SU-DHL-6 (cell line): ENCODE data around the gene STIL.

Experiments
- H2AFZ ChIP-seq: fragments of 200-600 bp; sonication (generic); 2 replicates; pipeline ENCODE4 v1.6.1; 2014; ENCODE audit warnings: low read depth, mild to moderate bottlenecking, moderate library complexity, mixed read lengths, antibody characterized with exemption, low read length; ENCODE audit not compliant: severe bottlenecking
- H3F3A ChIP-seq: fragments of 200-600 bp; shearing (Covaris generic); 2 replicates; pipeline ENCODE4 v1.6.0; 2016; ENCODE audit warnings: antibody characterized with exemption, mild to moderate bottlenecking; ENCODE audit not compliant: insufficient read depth
- H3K27ac ChIP-seq: fragments of 200-600 bp; sonication (generic); 2 replicates; pipeline ENCODE4 v1.5.1; 2016; ENCODE audit warnings: low read depth, mild to moderate bottlenecking, low read length, moderate library complexity, mixed read lengths
- H3K27me3 ChIP-seq: fragments of 200-600 bp; sonication (generic), shearing (Covaris generic); 2 replicates; pipeline ENCODE4 v1.6.0; 2014; ENCODE audit warnings: mild to moderate bottlenecking, low read length
- H3K36me3 ChIP-seq: fragments of 200-600 bp; sonication (generic); 2 replicates; pipeline ENCODE4 v1.6.1; 2014; ENCODE audit warnings: mild to moderate bottlenecking, low read length, mixed read lengths
- H3K4me2 ChIP-seq: fragments of 300-600, 200-600 bp; shearing (Covaris generic), sonication (generic); 2 replicates; pipeline ENCODE4 v1.6.0; 2014; ENCODE audit warnings: low read length, low read depth, mild to moderate bottlenecking; ENCODE audit not compliant: poor library complexity, severe bottlenecking
- H3K4me3 ChIP-seq: fragments of 200-600 bp; sonication (generic); 2 replicates; pipeline ENCODE4 v1.5.1; 2014; ENCODE audit warnings: antibody characterized with exemption, low read length, mild to moderate bottlenecking, mixed read lengths; ENCODE audit not compliant: insufficient read depth, poor library complexity, severe bottlenecking
- H3K79me2 ChIP-seq: fragments of 200-600 bp; sonication (generic); 2 replicates; pipeline ENCODE4 v1.6.1; 2014; ENCODE audit warnings: mild to moderate bottlenecking, low read length, moderate library complexity; ENCODE audit not compliant: insufficient read depth
- H3K9ac ChIP-seq: fragments of 200-600 bp; sonication (generic); 2 replicates; pipeline ENCODE4 v1.7.0; 2014; ENCODE audit warnings: mild to moderate bottlenecking, low read length
- H3K9me2 ChIP-seq: fragments of 200-600 bp; sonication (generic); replicated peaks from 2 replicates; pipeline ENCODE4 v1.6.1; 2014; ENCODE audit warnings: low read length; ENCODE audit not compliant: insufficient read depth
- H3K9me3 ChIP-seq: fragments of 200-600 bp; sonication (generic); 2 replicates; pipeline ENCODE4 v1.6.1; 2014; ENCODE audit warnings: low read length, mixed read lengths; ENCODE audit not compliant: insufficient read depth
- H4K20me1 ChIP-seq: fragments of 200-600 bp; sonication (generic); 2 replicates; pipeline ENCODE4 v1.6.1; 2014; ENCODE audit warnings: low read depth, mild to moderate bottlenecking, antibody characterized with exemption, low read length, moderate library complexity, mixed read lengths
- CTCF ChIP-seq: fragments of 200-600 bp; sonication (generic); IDR thresholded peaks from one replicate; pipeline ENCODE4 v1.5.1; 2017; ENCODE audit warnings: antibody characterized with exemption, mild to moderate bottlenecking, low read length, moderate library complexity; ENCODE audit not compliant: insufficient read depth, poor library complexity, severe bottlenecking
- EZH2phosphoT487 ChIP-seq: fragments of 200-600 bp; sonication (generic), shearing (Covaris generic); conservative IDR thresholded peaks from 2 replicates; pipeline ENCODE4 v1.6.1; 2018; ENCODE audit warnings: mild to moderate bottlenecking, antibody characterized with exemption, low read length, moderate library complexity, mixed read lengths

STIL gene

GRCh38 chr1:47219590-47220220 is 94.2 kb downstream of the STIL start:
- no peak for TF ChIP-seq EZH2phosphoT487
- TF ChIP-seq CTCF = no peak
- Histone ChIP-seq H2AFZ (no peak overlapping the region), H3K4me2 (no peak overlapping the region), H3K9ac (no peak overlapping the region), H4K20me1 (no peaks in the 10 kb centered on the region), H3K27me3 (no peaks in the 10 kb centered on the region), H3K9me2 (no peaks in the 10 kb centered on the region), H3K79me2 (no peaks in the 10 kb centered on the region), H3K27ac (no peak overlapping the region), H3K4me3 (no peak overlapping the region), H3K9me3 (no peaks in the 10 kb centered on the region), H3F3A (no peaks in the 10 kb centered on the region), H3K36me3 (no peaks in the 10 kb centered on the region)

- Histone ChIP-seq H3K4me3 (no peak overlapping the region), H3K27ac (no peak overlapping the region), H3K27me3 (no peaks in the 10 kb centered on the region), H3K9me3 (no peaks in the 10 kb centered on the region), H3K9ac (no peak overlapping the region), H3F3A (no peaks in the 10 kb centered on the region), H3K4me2 (no peak overlapping the region), H3K36me3 (no peaks in the 10 kb centered on the region), H4K20me1 (no peaks in the 10 kb centered on the region), H2AFZ (no peak overlapping the region), H3K79me2 (no peaks in the 10 kb centered on the region), H3K9me2 (no peaks in the 10 kb centered on the region)
- no peak for TF ChIP-seq EZH2phosphoT487
- TF ChIP-seq CTCF = no peak
Measured at GRCh38 chr1:47219001-47219400, 94.9 kb downstream of the STIL start.

DNA sequence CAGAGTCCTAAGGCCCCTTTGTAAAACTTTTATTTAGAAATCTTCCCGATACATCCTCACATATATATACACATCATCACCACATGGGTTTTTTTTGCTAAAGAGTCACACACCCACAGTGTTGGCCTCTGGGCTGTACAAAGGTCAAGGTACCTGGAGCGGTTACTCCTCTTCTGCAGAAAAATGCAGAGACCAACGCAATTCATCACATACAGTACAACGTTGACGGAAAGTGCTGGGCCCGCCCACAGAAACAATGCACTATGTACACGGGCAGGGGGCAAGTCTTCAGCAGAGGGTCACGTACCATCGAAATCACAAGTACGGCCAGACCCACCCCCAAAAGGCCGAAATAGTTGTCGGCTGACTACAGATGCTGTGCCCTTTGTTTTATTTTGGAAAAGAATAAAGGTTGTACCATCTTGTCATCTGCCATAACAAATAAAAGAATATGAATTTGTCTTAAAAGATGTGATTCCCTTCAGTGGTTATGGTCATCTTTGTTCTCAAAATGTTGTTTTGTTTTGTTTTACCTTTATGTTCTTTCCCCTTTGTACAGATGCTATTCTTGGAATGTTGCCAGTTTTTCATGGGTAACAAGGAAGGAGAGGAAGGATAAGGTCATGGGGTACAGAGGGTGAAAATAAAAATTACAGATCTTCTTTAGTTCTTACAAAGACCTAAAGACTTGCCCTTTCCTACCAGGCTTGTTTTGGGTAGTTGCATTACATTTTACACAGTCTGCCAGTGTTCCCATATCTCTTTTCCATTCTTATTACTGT is 97.5 kb downstream of the STIL start:
- TF ChIP-seq EZH2phosphoT487 = no peak
- no peak for TF ChIP-seq CTCF

More for the DNA sequence above, 97.5 kb downstream of the STIL start:
- no peak overlapping the region for H2AFZ ChIP-seq
- H3F3A ChIP-seq = no peaks in the 10 kb centered on the region
- no peaks in the 10 kb centered on the region for H3K27me3 ChIP-seq
- H3K9me2 ChIP-seq = no peaks in the 10 kb centered on the region
- no peak overlapping the region for H3K4me2 ChIP-seq
- no peak overlapping the region for H3K9ac ChIP-seq
- no peaks in the 10 kb centered on the region for H3K9me3 ChIP-seq
- no peak overlapping the region for H3K27ac ChIP-seq
- H3K36me3 ChIP-seq = no peaks in the 10 kb centered on the region
- H3K79me2 ChIP-seq = no peaks in the 10 kb centered on the region
- no peak overlapping the region for H3K4me3 ChIP-seq
- H4K20me1 ChIP-seq = no peaks in the 10 kb centered on the region
